Naive thymus-derived CD8-positive, alpha-beta T cell (primary cell): ENCODE results near the gene BAIAP2L2. TPM values are rescaled to one million over a fixed set of nuclear protein-coding genes. Genes with fewer than 3 reads are reported as not detected.

ENCODE experiments used
- ATAC-seq, 2 donors: fragments of 150-1000 bp; cut with Tn5 transposase in 1 of 2; sonication (Bioruptor Pico), chemical (Tn5 transposase) in 1 of 2; 1 replicate in 1 of 2; 2 replicates in 1 of 2; pipeline ENCODE4 v1.10.0; 2021; ENCODE audit warnings: mild to moderate bottlenecking in 2 of 2, moderate library complexity in 2 of 2
- POLR2A ChIA-PET: fragments of 350-600 bp; sonication (Branson Sonifier 250); formaldehyde crosslinking; loops from one replicate; lab custom pipeline; 2021; ENCODE audit warnings: antibody characterized with exemption; lab: Charles Lee
- DNase-seq, 10 donors: peaks; one replicate each; pipeline versions ENCODE4 v3.0.0 to v3.0.0-alpha.2; 2020 to 2022
- H3K27ac Mint-ChIP-seq, 10 donors: one replicate each; pipeline ENCODE4 v1.8.0; 2020 to 2022; ENCODE audit warnings: mild to moderate bottlenecking in 10 of 10, mixed read lengths in 10 of 10, moderate library complexity in 4 of 10, inconsistent platforms in 1 of 10
- H3K27me3 Mint-ChIP-seq, 5 donors: one replicate each; pipeline ENCODE4 v1.8.0; 2021 to 2022; ENCODE audit warnings: mixed read lengths in 5 of 5
- H3K36me3 Mint-ChIP-seq, 3 donors: one replicate each; pipeline ENCODE4 v1.8.0; 2020 to 2022; ENCODE audit warnings: mixed read lengths in 3 of 3, mild to moderate bottlenecking in 2 of 3, inconsistent platforms in 1 of 3
- H3K4me1 Mint-ChIP-seq, 4 donors: one replicate each; pipeline ENCODE4 v1.8.0; 2021 to 2022; ENCODE audit warnings: mixed read lengths in 4 of 4
- H3K4me3 Mint-ChIP-seq, 10 donors: one replicate each; pipeline ENCODE4 v1.8.0; 2020 to 2022; ENCODE audit warnings: mild to moderate bottlenecking in 10 of 10, mixed read lengths in 10 of 10, moderate library complexity in 6 of 10, inconsistent platforms in 1 of 10
- H3K9me3 Mint-ChIP-seq, 9 donors: one replicate each; pipeline ENCODE4 v1.8.0; 2020 to 2022; ENCODE audit warnings: mixed read lengths in 9 of 9, mild to moderate bottlenecking in 3 of 9, inconsistent platforms in 1 of 9, moderate library complexity in 1 of 9
- polyA plus RNA-seq, 3 donors: library from polyadenylated mRNA; unstranded; fragments of 300-500 nt; fragmentation: Illumina TruSeq; gene quantifications; one replicate each; pipeline ENCODE4 v1.2.3, GENCODE V29; 2021
- total RNA-seq, 8 experiments: library from RNA in 2 of 8; stranded (reverse) in 2 of 8; gene quantifications; one replicate each; pipeline ENCODE4 v1.2.3 and lab custom pipeline; 2021 to 2026

BAIAP2L2 gene
- total and polyA plus RNA-seq, 5 experiments from 2014 or later, result 2.2 to 2.7 TPM; not detected in 3

- Mint-ChIP-seq H3K9me3 (no peaks in the 10 kb centered on the region), H3K36me3 (peaks cover 0 to 71% (median 22%) of the 10 kb centered on the region in 3 donors), H3K27ac (no peak overlapping the region), H3K4me1 (peaks cover 3 to 5% (median 3%) of the 10 kb centered on the region in 4 donors), H3K4me3 (no peak overlapping the region), H3K27me3 (no peaks in the 10 kb centered on the region)
- ATAC-seq (no peak), DNase-seq (no peak)
- POLR2A ChIA-PET, result interaction anchor here (0.6 kb wide), 1 partner anchor 71 kb away, joined by 3 read pairs; no protein-coding TSS in a partner anchor
Observed at GRCh38 chr22:38067028-38067415, 43.5 kb downstream of the BAIAP2L2 start.

- H3K4me3 Mint-ChIP-seq, result no peak overlapping the region
Observed at GRCh38 chr22:38066381-38067027, 44.0 kb downstream of the BAIAP2L2 start.

GRCh38 chr22:38065539-38065938, 44.9 kb downstream of the BAIAP2L2 start:
- POLR2A ChIA-PET, result no interaction called here
- ATAC-seq (no peak), DNase-seq (no peak)
- H3K9me3 Mint-ChIP-seq, result no peaks in the 10 kb centered on the region
- H3K27me3 Mint-ChIP-seq, result no peaks in the 10 kb centered on the region
- H3K36me3 Mint-ChIP-seq, result peaks cover 0 to 74% (median 21%) of the 10 kb centered on the region in 3 donors
- H3K27ac Mint-ChIP-seq, result peak overlapping the region in 1 of 10 donors; percentile 41
- H3K4me1 Mint-ChIP-seq, result peaks cover 3 to 6% (median 4%) of the 10 kb centered on the region in 4 donors
- no peak overlapping the region for H3K4me3 Mint-ChIP-seq

More at GRCh38 chr22:38066381-38067027, 44.0 kb downstream of the BAIAP2L2 start:
- POLR2A ChIA-PET, result no interaction called here
- DNase-seq (no peak), ATAC-seq (no peak)
- Mint-ChIP-seq H3K27me3 (no peaks in the 10 kb centered on the region), H3K27ac (no peak overlapping the region), H3K4me1 (peaks cover 3 to 6% (median 4%) of the 10 kb centered on the region in 4 donors), H3K36me3 (peaks cover 0 to 77% (median 25%) of the 10 kb centered on the region in 3 donors), H3K9me3 (no peaks in the 10 kb centered on the region)

- POLR2A ChIA-PET, result no interaction called here
Observed at GRCh38 chr22:38062791-38063190, 47.7 kb downstream of the BAIAP2L2 start.

GRCh38 chr22:38056969-38057891, 53.3 kb downstream of the BAIAP2L2 start, which contains the start of gene PICK1:
Gene PICK1 (plus strand): TSS chr22:38057404. CDS start chr22:38057810, 406 bp downstream.
- Mint-ChIP-seq H3K4me1 (peaks cover 15 to 27% (median 19%) of the 10 kb centered on the region in 4 donors), H3K27me3 (no peaks in the 10 kb centered on the region), H3K36me3 (peaks cover 0 to 23% (median 9%) of the 10 kb centered on the region in 3 donors), H3K4me3 (peak within 1 kb of the TSS; percentile 91 to 99 (median 96)), H3K27ac (peak within 1 kb of the TSS; percentile 91 to 100 (median 99)), H3K9me3 (no peaks in the 10 kb centered on the region)
- ATAC-seq (peak; percentile 86 to 87), DNase-seq (peak; percentile 62 to 92 (median 82))
- POLR2A ChIA-PET, result interaction anchor here (0.5 to 1.2 kb wide), 4 partner anchors 87 to 1172 kb away, joined by 3 to 4 read pairs (median 3); no protein-coding TSS in a partner anchor

More at GRCh38 chr22:38062791-38063190, 47.7 kb downstream of the BAIAP2L2 start:
- H3K4me3 Mint-ChIP-seq, result no peak overlapping the region
- ATAC-seq (no peak), DNase-seq (no peak)
- H3K36me3 Mint-ChIP-seq, result peaks cover 0 to 70% (median 25%) of the 10 kb centered on the region in 3 donors
- H3K27ac Mint-ChIP-seq, result peak overlapping the region in 1 of 10 donors; percentile 3
- peaks cover 6 to 12% (median 12%) of the 10 kb centered on the region in 4 donors for H3K4me1 Mint-ChIP-seq
- H3K27me3 Mint-ChIP-seq, result no peaks in the 10 kb centered on the region
- no peaks in the 10 kb centered on the region for H3K9me3 Mint-ChIP-seq

- Mint-ChIP-seq H3K27ac (peak overlapping the region in 4 of 10 donors; percentile 34 to 45 (median 40)), H3K4me3 (no peak overlapping the region), H3K9me3 (no peaks in the 10 kb centered on the region), H3K36me3 (no peaks in the 10 kb centered on the region), H3K4me1 (peaks cover 5 to 13% (median 10%) of the 10 kb centered on the region in 4 donors), H3K27me3 (peaks cover 0 to 9% (median 2%) of the 10 kb centered on the region in 5 donors)
- peak; percentile 63 to 87 (median 76) for DNase-seq
- POLR2A ChIA-PET, result interaction anchor here (0.6 to 1.1 kb wide), 5 partner anchors 264 to 629 kb away, joined by 3 to 7 read pairs (median 4); no protein-coding TSS in a partner anchor
- peak; percentile 80 for ATAC-seq
Observed at GRCh38 chr22:38051900-38052862, 58.3 kb downstream of the BAIAP2L2 start.

GRCh38 chr22:38051261-38051660, 59.2 kb downstream of the BAIAP2L2 start:
- no peak overlapping the region for H3K4me3 Mint-ChIP-seq
- POLR2A ChIA-PET, result no interaction called here

GRCh38 chr22:38050720-38051119, 59.8 kb downstream of the BAIAP2L2 start:
- no peaks in the 10 kb centered on the region for H3K36me3 Mint-ChIP-seq
- no peak for DNase-seq
- ATAC-seq, result no peak
- H3K27me3 Mint-ChIP-seq, result peaks cover 0 to 10% (median 2%) of the 10 kb centered on the region in 5 donors
- H3K4me3 Mint-ChIP-seq, result no peak overlapping the region
- peak overlapping the region in 1 of 10 donors; percentile 71 for H3K27ac Mint-ChIP-seq
- no peaks in the 10 kb centered on the region for H3K9me3 Mint-ChIP-seq
- POLR2A ChIA-PET, result no interaction called here
- peaks cover 0 to 5% (median 2%) of the 10 kb centered on the region in 4 donors for H3K4me1 Mint-ChIP-seq

More at GRCh38 chr22:38051261-38051660, 59.2 kb downstream of the BAIAP2L2 start:
- peaks cover 0 to 10% (median 2%) of the 10 kb centered on the region in 5 donors for H3K27me3 Mint-ChIP-seq
- DNase-seq, result no peak
- peak overlapping the region in 1 of 10 donors; percentile 71 for H3K27ac Mint-ChIP-seq
- ATAC-seq, result no peak
- peaks cover 0 to 5% (median 2%) of the 10 kb centered on the region in 4 donors for H3K4me1 Mint-ChIP-seq
- H3K36me3 Mint-ChIP-seq, result no peaks in the 10 kb centered on the region
- H3K9me3 Mint-ChIP-seq, result no peaks in the 10 kb centered on the region

- no peak overlapping the region for H3K27ac Mint-ChIP-seq
- no peaks in the 10 kb centered on the region for H3K36me3 Mint-ChIP-seq
- DNase-seq (no peak), ATAC-seq (no peak)
- no peak overlapping the region for H3K4me3 Mint-ChIP-seq
- peaks cover 0 to 12% (median 2%) of the 10 kb centered on the region in 5 donors for H3K27me3 Mint-ChIP-seq
- no peaks in the 10 kb centered on the region for H3K9me3 Mint-ChIP-seq
- peaks cover 0 to 5% (median 2%) of the 10 kb centered on the region in 4 donors for H3K4me1 Mint-ChIP-seq
- POLR2A ChIA-PET, result no interaction called here
Observed at GRCh38 chr22:38049812-38050619, 60.5 kb downstream of the BAIAP2L2 start.

- peaks cover 0 to 4% (median 0%) of the 10 kb centered on the region in 4 donors for H3K4me1 Mint-ChIP-seq
- H3K9me3 Mint-ChIP-seq, result no peaks in the 10 kb centered on the region
- ATAC-seq (no peak), DNase-seq (no peak)
- peaks cover 0 to 12% (median 2%) of the 10 kb centered on the region in 5 donors for H3K27me3 Mint-ChIP-seq
- H3K27ac Mint-ChIP-seq, result no peak overlapping the region
- POLR2A ChIA-PET, result no interaction called here
- no peak overlapping the region for H3K4me3 Mint-ChIP-seq
- H3K36me3 Mint-ChIP-seq, result no peaks in the 10 kb centered on the region
Observed at GRCh38 chr22:38046070-38046748, 64.3 kb downstream of the BAIAP2L2 start.
